Fibroblast of gingiva (primary cell): ENCODE measurements around the gene LYRM4.

Experiments used
- DNase-seq: peaks from one replicate; pipeline ENCODE4 v3.0.0-alpha.2; 2011; ENCODE audit warnings: low read depth

The LYRM4 gene

DNA sequence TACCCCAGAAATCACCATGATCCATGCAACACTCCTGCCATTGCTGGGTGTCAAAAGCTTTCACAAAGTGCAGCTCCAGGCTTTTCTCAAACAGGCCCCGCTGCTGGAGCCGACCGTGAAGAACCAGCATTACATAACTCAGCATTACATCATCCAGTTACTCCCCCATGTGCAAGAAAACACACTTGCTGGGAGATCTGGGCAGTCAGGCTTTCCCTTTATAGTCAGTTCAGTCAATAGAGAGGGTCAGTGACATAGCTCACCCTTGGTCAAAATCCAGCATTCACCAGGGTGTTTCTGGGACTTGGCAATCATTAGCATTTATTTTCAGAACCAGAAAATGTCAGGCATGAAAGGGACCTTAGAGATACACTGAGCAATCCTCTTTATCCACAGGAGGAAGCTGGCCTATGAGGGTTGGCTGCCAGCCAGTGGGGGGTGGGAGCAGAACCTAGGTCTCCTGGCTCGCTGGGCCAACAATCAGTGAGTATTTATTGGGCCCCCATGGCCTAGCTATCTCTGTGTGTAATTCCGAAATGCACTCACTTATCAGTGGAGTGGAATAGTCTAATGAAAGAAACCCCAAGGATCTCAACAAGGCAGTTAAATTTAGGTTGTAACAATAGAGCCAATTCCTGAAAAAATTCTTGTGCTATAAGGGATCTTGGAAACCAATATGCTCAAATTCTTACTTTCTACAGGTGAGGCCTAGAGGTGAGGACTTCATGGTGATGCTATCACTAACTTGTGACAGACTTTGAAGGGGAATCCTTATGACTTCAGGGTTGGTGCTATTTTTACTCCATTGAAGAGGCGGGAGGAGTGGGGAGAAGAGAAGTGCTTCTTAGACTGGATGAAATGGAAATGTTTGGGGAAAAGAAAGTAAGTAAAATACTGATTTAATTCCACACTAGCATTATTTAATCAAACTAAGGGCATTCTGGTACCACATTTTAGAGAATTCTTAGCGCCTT is 54.6 kb downstream of the LYRM4 start:
- no peak for DNase-seq

DNA sequence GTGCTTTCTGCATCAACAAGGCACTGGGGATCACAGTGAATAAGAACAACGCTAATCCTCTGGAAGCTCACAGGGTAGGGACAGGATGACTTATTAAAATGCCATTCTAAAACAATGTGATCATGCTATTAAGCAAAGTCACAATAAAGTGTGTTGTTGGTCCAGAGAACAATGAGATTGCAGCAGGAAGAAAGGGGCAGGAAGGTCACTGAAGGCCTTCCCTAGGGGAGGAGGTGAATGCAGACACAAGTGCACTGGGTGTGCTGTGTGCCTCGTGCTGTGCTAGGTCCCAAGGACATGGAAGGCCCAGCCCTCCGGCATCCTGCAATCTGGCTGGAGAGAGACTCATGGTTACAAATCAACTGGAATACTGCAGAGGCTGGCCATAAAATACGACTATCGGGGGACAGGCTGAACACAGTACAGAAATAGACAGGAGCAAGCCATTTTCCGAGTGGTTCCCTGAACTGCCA is 55.7 kb downstream of the LYRM4 start:
- DNase-seq: no peak

DNA sequence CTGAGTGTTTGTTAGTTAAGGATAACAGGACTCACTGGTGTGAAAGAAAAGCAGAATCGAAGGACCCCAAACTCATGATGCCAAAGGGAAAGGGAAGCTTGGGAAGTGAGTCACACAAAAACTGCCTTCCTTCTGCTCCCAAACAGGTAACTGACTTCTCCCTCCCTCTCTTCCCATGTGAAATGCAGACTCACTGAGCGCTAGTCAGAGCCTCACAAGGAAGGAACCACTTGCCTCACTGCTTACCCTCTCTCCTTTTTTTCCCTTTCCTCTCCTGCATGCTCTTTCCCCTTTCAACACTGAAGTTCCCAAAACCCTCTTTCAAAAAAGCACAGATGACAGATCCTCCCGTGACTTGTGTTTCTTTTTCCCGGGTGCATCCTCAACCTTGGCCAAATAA is 56.4 kb downstream of the LYRM4 start:
- DNase-seq: no peak

DNA sequence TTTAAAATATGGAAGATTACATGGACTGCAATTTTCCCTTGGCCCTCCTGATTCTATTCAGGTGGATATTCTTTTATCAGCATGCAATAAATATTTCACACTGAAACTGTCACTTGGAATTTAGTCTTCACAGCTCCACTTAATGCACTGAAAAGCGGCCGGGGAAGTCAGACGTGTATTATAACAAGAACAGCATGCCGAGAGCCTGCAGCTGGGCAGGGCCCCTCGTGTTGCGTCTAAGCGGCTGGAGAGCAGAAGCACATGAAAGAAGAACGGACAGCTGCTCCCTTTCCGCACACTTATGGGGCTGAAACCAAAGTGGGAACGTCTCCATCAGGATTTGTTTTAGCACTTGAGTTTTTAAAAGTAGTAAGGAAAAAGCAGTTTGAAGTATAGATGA is 57.2 kb downstream of the LYRM4 start:
- DNase-seq: no peak

DNA sequence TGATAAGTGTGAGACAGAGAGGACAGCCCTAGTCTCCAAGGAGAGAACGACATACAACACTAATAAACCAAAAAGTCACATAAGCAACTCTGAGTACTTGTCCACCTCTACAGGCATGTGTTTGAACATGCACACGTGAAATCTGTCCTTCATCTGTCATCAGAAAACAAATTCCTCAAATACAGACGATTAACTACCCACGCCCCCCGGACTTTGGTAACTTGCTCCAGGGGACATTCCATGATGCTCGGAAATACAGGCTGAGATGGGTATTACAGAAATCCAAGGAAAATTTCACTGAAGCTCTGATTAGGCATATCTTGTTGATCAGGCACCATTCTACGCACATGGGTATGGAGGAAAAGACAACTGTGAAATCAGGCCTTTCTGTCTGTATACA is 57.8 kb downstream of the LYRM4 start:
- DNase-seq: no peak

DNA sequence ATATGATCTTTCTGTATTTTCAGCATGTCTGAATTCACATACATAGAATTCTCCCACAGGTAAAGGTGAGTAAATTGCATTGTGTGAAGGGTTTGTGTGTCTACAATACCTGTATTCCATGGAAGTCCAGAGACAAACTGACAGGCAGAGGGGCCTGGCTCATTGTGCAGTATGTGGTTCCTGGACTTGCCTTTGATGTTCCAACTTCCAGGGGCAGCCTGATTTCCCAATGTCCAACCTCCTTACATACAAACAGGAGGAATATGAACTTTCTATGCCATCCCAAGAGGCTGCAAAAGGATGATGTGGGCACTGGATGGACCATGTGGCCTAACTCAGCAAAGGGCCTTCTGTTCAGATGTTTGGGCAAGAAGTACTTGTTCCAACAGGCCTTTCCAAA is 58.5 kb downstream of the LYRM4 start:
- no peak for DNase-seq

DNA sequence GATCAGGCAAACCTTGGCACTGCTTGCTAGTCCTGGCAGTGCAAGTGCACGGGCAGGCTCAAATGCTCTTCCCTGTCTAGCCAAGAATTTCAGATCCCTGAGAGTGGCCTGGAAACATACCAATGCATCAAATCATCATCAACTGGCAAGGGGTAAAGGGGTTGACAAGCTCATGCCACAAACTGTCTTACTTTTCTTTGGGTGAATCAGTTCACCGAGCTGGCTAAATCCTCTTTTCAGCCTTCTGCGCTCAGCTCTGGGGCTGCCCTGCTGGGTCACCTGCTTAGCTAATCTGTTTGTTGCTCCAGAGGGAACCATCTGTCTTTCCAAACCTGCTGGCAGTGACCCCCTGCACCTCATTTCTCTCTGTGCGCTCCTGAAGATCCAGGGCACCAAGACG is 59.5 kb downstream of the LYRM4 start:
- DNase-seq: no peak

DNA sequence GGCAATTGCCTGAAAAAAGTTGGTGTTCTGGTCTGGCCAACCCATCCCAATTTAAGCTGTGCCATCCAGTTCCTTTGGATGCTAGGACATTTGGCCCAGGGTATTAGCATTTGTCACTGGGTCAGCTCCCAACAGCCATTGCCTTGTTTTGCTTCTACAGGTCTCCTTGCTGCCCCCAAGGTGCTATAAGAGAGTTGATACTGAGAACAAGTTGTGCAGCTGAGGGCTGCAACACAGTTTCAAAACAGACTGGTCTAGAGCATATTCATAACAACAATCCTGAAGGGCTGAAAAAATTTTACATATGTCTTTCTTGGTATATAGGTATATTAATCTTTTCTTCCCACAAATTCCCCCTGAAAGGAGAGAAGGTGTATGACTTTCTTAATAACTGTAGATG is 61.0 kb downstream of the LYRM4 start:
- DNase-seq: no peak

DNA sequence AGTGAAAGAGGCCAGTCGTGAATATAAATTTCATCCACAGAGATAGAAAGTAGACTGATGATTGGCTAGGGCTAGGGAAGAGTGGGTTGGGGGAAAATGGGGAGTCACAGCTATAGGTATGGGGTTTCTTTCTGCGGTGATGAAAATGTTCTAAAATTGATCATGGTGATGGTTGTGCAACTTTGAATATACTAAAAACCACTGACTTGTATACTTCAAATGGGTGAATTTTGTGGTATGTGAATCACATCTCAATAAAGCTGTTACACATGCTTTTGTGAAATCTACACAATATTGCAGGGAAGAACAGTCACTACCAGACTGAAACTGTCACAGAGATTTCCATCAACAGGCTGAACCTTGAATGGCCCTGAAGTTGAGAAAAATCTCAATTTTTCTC is 61.5 kb downstream of the LYRM4 start:
- DNase-seq: no peak

DNA sequence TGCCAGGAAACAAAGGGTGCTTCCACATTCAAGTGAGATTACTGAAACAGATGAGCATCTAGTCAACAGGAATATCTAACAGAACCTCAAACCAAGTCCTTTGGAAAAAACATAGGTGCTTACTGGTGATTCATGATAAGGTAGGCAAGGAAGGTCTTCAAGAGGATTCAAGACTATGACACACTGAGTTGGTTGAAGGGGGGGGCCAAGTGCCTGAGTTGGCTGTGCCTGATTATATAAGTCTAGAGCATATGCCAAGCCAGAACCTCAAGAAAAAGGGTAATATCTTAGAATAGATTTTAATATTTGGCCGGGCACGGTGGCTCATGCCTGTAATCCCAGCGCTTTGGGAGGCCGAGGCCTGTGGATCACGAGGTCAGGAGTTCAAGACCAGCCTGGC is 63.7 kb downstream of the LYRM4 start:
- no peak for DNase-seq

DNA sequence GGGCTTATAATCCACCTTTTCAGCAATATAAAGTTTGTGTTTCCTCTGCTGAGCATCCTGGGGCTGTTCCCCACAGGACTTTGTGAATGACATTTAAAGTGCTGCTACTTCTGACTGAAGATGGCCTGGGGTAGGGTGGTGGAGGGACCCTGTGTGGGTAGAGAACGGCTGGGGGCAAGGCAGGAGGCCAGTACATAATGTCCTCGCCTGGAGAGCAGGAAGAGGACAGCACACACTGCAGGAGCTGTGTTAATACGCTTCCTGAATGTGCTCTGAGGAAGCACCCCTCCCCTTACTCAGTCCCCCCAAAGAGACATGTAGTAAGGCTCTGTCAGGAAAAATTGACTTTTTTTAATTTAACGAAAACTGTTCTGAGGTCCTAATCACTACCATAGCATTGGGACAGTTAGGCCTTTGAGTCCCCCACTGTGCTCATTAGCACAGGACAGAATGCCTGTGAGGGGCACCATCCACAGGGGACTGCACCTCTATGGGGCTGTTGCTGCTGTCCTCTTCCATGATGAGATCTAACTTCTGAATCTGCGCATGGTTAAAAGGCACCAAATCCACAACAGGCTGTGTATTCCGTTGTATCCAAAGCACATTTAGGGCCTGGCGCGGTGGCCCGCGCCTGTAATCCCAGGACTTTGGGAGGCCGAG is 68.5 kb downstream of the LYRM4 start:
- no peak for DNase-seq

DNA sequence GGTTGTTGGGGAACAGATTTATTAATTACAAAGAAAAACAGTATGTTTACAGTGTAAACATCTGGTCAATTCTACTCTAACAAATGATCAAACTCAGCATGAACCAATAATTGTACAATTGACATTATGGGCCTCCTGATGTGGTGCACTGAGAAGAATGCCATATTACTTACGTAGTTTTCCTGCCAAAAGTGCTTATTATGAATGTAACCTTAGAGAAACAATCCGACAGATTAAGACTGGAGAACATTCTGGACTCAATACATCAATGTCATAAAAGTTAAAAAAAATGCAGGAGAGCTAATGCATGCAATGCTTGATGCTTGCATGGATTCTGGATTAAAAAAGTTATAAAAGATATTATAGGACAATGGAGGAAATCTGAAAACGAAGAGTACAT is 69.0 kb downstream of the LYRM4 start:
- no peak for DNase-seq

DNA sequence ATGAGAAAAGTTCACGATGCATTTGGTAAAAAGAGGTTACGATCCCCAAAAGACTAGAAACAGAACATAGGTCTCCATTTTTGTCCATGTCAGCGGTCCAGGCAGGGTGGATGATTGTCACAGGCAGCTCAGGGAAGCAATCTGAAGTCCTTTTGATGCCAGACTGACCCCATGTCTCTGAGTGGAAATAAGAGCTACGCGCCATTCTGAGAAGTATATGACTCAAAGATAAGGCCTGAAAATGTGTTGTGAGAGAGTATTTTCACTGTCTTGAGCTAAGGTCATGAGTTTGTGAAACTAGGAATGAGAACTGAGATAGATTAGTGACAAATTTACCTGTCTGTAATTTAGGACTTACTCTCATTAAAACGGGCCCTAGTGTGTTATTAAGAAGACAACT is 69.5 kb downstream of the LYRM4 start:
- DNase-seq: no peak

DNA sequence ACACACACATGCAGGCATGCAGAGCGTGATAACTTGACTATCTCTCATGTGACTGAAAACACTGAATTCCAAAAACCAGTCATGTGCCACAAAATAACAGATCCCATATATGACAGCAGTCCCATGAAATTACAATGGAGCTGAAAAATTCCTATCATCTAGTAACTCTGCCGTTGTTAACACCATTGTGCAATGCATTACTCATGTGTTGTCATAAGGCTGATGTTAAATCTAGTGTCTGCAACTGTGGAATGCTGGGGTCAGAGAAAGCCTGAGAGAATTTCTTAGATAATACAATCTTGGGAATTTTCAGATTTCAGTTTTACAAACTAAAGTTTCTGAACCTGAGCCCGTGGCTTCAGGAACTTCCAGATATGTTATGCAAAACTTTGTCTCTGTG is 70.2 kb downstream of the LYRM4 start:
- peak; percentile 81 for DNase-seq

DNA sequence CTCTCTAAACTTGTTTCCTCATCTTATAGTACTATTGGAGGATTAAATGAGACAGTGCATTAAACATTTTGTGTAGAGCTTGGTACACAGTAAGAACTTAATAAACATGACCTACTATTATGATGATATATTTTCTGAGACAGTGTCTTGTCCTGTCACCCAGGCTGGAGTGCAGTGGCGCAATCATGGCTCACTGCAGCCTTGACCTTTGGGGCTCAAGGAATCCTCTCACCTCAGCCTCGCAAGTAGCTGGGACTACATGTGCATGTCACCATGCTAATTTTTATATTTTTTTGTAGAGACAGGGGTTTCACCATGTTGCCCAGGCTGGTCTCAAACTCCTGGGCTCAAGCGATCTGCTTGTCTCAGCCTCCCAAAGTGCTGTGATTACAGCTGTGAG is 72.1 kb downstream of the LYRM4 start:
- DNase-seq: no peak

DNA sequence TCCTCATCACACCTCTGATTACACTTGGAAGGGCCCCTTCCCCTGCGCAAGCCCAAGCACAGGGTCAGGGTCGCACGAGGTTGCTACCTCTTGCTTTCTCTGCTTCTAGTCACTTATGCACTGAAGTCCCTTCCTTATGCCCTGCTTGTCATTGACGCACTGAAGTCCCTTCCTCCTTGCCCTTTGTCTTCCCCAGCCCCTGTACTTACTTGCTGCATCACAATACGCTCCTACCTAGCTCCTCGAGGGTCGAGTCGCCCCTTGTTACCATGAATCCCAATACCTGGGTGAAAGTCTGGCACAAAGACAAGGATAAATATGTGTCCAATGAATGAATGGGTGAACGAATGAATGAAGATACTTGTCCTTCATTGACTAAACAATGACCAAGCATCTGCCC is 75.9 kb downstream of the LYRM4 start:
- no peak for DNase-seq

DNA sequence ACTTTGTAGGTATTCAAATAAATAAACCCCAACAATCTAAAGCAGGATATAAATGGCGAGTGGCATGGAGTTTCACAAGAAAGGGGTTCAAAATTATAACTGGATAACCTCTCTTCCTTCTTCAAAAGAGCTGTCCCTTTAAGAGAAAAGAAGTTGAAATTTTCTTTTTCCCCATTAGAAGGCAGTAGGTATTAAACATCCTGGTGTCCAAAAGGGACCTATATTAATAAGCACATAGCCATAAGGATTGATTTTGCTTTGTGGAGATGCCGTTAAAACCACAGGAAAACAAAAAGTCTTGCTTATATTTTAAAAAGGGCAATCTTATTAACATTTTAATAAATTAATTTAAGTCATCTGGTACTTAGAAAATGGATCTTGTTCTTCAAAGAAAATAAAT is 76.5 kb downstream of the LYRM4 start:
- no peak for DNase-seq

DNA sequence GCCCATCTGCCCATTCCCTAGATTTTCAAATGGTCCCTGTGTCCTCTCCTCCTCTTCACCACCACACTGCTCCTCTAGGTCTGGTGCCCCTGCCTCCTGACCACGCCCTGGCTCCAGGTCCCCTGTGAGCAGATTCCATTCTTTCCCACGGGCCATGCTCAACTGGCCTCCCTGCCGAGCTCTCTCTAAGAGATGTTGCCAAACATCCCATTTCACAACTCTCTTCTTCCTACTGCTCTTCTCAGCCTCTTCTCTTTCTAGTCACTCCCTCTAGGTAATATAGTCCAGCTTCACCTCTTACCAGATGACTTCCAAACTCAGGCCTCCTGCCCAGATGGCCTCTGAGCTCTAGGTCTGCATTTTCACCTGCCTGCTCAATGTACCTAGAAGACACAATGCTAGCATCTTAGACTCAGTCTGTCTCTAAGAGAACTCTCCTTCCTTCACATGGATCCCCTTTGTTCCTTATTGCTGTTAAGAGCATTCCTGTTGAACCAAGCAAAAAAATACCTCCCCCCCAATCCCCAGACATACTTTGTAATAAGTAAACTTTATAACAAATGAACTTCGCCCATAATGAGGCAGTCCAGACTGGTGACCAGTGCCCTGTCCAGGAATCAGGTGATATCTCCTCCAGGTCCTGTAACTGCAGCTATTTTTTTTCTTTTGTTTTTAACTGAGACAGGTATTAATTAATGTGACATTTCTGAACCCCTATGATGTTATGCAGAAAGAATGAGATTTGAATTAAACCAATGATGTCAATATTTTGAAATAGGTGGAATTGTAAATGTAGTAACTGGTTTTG is 79.0 kb downstream of the LYRM4 start:
- DNase-seq: no peak

DNA sequence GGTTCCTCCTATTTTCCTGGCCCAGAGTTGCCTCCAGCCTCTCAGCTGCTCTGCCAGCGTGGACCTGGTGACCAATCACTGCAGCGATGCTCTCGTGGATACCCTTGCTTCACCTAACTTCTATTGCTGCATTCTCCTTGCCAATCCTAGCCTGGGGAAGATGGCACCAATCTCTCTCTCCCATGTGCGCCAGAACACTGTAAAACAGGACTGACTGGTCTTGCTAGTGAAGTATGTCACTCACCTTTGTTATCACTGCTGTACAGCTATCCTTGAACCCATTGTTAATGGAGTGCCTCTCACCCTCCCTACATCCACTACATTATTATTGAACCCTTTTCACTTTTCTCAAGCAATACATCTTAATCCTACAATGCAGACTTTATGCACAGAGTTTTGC is 80.1 kb downstream of the LYRM4 start:
- no peak for DNase-seq

DNA sequence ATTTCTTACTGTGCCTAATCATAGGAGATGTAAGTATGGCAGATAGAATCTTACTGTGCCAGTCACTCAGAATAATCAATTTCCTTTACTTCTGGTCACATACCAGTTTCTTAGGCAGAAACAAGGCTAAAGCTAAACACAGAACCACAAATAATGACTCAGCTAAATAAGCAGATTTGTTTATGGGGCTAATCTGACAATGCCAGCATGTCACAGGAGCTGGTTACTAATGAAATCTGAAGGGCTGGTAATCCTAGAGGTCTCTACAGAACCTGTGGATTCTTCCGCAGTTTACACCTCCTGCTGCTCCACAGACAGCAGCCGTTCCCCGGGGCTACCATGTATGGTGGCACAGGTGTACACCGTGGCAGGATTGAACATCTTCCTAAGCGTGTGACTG is 80.8 kb downstream of the LYRM4 start:
- DNase-seq: no peak

DNA sequence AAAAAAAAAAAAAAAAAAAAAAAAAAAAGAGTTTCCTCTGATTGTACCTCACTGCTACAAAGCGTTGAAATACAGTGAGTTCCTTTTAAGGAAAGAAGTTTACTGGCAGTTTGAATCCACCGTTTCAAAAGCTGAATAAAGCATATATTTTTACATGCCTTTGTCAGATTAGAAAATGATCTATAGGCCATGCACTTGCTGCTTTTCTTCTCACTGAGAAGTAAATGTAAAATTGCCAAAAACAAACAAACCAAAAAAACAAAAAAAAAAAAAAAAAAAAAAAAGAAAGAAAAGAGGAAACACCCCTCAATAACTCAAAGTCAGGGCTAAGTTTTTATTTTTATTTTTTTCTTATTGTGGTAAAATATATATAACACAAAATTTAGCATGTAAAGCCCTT is 81.9 kb downstream of the LYRM4 start:
- no peak for DNase-seq

DNA sequence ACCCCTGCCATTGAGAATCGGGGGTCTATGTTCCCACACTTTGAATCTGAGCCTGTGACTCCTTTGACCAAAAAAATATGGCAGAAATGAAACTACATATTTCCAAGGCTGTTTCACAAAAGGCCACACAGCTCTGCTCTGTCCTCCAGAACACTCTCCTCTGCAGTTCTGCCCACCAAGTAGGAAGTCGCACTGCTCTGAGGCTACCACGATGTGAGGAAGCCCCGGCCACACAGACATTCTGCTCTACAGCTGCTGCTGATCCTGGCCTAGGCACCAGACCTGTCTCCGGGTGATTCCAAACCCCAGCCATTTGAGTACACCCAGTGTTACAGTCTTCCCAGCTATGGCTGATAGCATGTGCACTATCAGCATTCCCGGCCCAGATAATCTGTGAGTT is 85.1 kb downstream of the LYRM4 start:
- DNase-seq: no peak
